Astrocyte (in vitro differentiated cells and primary cell): ENCODE results near the gene RBM38. TPM values are rescaled to one million over a fixed set of nuclear protein-coding genes. Genes with fewer than 3 reads are reported as not detected.

Source experiments
- DNase-seq: peaks from one replicate; pipeline ENCODE4 v3.0.0-alpha.2; 2010; ENCODE audit warnings: low read depth
- FAIRE-seq: peaks from 2 replicates; lab custom pipeline; 2011; peaks lifted over from hg19 to GRCh38; lab: Jason Lieb, UNC
- H2AFZ ChIP-seq: 2 replicates; pipeline ENCODE4 v1.6.0; 2012; ENCODE audit warnings: low read depth, low read length, inconsistent platforms
- H3K27ac ChIP-seq: 2 replicates; pipeline ENCODE4 v1.5.1; 2011; ENCODE audit warnings: low read depth, low read length, inconsistent platforms
- H3K27me3 ChIP-seq: 2 replicates; pipeline ENCODE4 v1.6.0; 2011; ENCODE audit warnings: low read length, inconsistent platforms; ENCODE audit not compliant: insufficient read depth
- H3K36me3 ChIP-seq: 2 replicates; pipeline ENCODE4 v1.5.1; 2011; ENCODE audit warnings: low read length, inconsistent platforms; ENCODE audit not compliant: insufficient read depth
- H3K4me1 ChIP-seq: 2 replicates; pipeline ENCODE4 v1.5.1; 2011; ENCODE audit warnings: low read length, inconsistent platforms; ENCODE audit not compliant: insufficient read depth
- H3K4me2 ChIP-seq: 2 replicates; pipeline ENCODE4 v1.6.0; 2012; ENCODE audit warnings: low read length, inconsistent platforms
- H3K4me3 ChIP-seq: 2 replicates; pipeline ENCODE4 v1.5.1; 2011; ENCODE audit warnings: low read depth, mild to moderate bottlenecking, low read length, inconsistent platforms; ENCODE audit not compliant: insufficient read depth
- H3K79me2 ChIP-seq: 2 replicates; pipeline ENCODE4 v1.6.0; 2012; ENCODE audit warnings: mild to moderate bottlenecking, low read length, inconsistent platforms; ENCODE audit not compliant: insufficient read depth
- H3K9ac ChIP-seq: 2 replicates; pipeline ENCODE4 v1.6.0; 2012; ENCODE audit warnings: mild to moderate bottlenecking, low read length, inconsistent platforms
- H3K9me3 ChIP-seq: 2 replicates; pipeline ENCODE4 v1.5.1; 2012; ENCODE audit warnings: low read depth, mild to moderate bottlenecking, low read length, inconsistent platforms; ENCODE audit not compliant: insufficient read depth
- H4K20me1 ChIP-seq: 2 replicates; pipeline ENCODE4 v1.6.0; 2012; ENCODE audit warnings: low read length, inconsistent platforms; ENCODE audit not compliant: insufficient read depth
- H3K27ac Mint-ChIP-seq: one replicate; pipeline ENCODE4 v1.8.0; 2021; ENCODE audit warnings: mild to moderate bottlenecking, mixed read lengths; ENCODE audit not compliant: unreplicated experiment
- H3K27me3 Mint-ChIP-seq: one replicate; pipeline ENCODE4 v1.8.0; 2021; ENCODE audit warnings: low read depth, mixed read lengths; ENCODE audit not compliant: unreplicated experiment
- H3K36me3 Mint-ChIP-seq: one replicate; pipeline ENCODE4 v1.8.0; 2021; ENCODE audit warnings: low read depth, mixed read lengths; ENCODE audit not compliant: unreplicated experiment
- H3K4me1 Mint-ChIP-seq: one replicate; pipeline ENCODE4 v1.8.0; 2021; ENCODE audit warnings: low read depth, mixed read lengths; ENCODE audit not compliant: unreplicated experiment
- H3K4me3 Mint-ChIP-seq: one replicate; pipeline ENCODE4 v1.8.0; 2021; ENCODE audit warnings: mild to moderate bottlenecking, moderate library complexity, mixed read lengths; ENCODE audit not compliant: unreplicated experiment
- H3K9me3 Mint-ChIP-seq: one replicate; pipeline ENCODE4 v1.8.0; 2021; ENCODE audit warnings: mild to moderate bottlenecking, mixed read lengths; ENCODE audit not compliant: unreplicated experiment
- EZH2 ChIP-seq: IDR thresholded peaks from 2 replicates; pipeline ENCODE4 v1.6.1; 2012; ENCODE audit warnings: mild to moderate bottlenecking, low read length, inconsistent platforms; ENCODE audit not compliant: insufficient read depth
- total RNA-seq: library from RNA; stranded (reverse); gene quantifications from 2 replicates; pipeline ENCODE4 v1.2.1, GENCODE V29; 2021
- TF ChIP-seq, protein P1 (sequence below): IDR thresholded peaks from 2 replicates; pipeline ENCODE4 v1.5.1; 2011; ENCODE audit warnings: low read depth, mild to moderate bottlenecking, inconsistent platforms, low read length, moderate library complexity; ENCODE audit not compliant: insufficient read depth

Gene RBM38
- total RNA-seq, 1 donor from 2014 or later: 43.5 TPM

DNA sequence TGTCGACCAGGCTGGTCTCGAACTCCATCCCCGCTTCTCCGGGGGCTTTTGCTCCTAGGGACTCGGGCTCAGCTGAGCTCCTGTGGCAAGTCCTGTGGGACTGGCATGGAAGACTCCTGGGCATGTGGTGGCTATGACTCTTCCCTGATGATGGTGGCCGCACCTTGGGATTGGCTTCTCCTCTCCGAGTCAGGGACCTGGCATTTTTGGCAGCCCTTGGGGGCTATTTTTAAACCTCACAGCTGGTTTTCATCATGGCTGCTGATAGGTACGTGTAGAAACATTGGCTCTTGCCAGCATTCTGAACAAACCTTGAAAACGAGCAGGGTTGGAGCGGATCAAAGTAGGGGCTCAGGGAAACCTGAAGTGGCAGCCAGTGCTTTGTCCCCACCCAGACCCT is 54.1 kb downstream of the RBM38 start:
- H3K27me3 Mint-ChIP-seq: peaks cover 54% of the 10 kb centered on the region
- Histone ChIP-seq H3K9ac (no peak overlapping the region), H3K4me1 (no peaks in the 10 kb centered on the region), H3K4me3 (no peak overlapping the region), H4K20me1 (no peaks in the 10 kb centered on the region), H3K4me2 (no peak overlapping the region), H3K79me2 (no peaks in the 10 kb centered on the region), H3K27me3 (peaks cover 23% of the 10 kb centered on the region), H3K36me3 (no peaks in the 10 kb centered on the region), H3K9me3 (peaks cover 3% of the 10 kb centered on the region), H2AFZ (no peak overlapping the region), H3K27ac (no peak overlapping the region)
- DNase-seq (peak; percentile 39), FAIRE-seq (no peak)
- peaks cover 2% of the 10 kb centered on the region for H3K36me3 Mint-ChIP-seq
- H3K4me3 Mint-ChIP-seq: no peak overlapping the region
- H3K4me1 Mint-ChIP-seq: peaks cover 2% of the 10 kb centered on the region
- no peak overlapping the region for H3K27ac Mint-ChIP-seq
- peaks cover 8% of the 10 kb centered on the region for H3K9me3 Mint-ChIP-seq
- no peak for TF ChIP-seq EZH2
- TF ChIP-seq, protein P1, sequence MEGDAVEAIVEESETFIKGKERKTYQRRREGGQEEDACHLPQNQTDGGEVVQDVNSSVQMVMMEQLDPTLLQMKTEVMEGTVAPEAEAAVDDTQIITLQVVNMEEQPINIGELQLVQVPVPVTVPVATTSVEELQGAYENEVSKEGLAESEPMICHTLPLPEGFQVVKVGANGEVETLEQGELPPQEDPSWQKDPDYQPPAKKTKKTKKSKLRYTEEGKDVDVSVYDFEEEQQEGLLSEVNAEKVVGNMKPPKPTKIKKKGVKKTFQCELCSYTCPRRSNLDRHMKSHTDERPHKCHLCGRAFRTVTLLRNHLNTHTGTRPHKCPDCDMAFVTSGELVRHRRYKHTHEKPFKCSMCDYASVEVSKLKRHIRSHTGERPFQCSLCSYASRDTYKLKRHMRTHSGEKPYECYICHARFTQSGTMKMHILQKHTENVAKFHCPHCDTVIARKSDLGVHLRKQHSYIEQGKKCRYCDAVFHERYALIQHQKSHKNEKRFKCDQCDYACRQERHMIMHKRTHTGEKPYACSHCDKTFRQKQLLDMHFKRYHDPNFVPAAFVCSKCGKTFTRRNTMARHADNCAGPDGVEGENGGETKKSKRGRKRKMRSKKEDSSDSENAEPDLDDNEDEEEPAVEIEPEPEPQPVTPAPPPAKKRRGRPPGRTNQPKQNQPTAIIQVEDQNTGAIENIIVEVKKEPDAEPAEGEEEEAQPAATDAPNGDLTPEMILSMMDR: no peak

DNA sequence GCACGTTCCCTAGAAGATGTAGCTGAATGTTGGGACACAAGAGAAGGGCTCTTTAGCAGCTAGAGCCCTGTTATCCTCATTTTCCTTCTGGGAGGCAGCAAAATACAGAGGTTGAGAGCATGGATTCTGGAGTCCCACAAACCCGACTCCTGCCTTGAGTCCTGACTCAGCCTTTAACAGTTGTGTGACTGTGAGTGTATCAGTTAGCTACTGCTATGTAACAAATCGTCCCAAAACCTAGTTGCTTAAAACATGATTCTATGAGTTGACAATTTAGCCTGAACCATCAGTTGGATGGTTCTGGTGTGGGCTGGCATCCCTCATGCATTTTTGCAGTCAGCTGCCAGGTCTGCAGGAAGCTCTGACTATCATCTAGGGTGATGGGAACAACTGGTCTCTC is 54.6 kb downstream of the RBM38 start:
- Histone ChIP-seq H3K9ac (no peak overlapping the region), H3K79me2 (no peaks in the 10 kb centered on the region), H3K36me3 (no peaks in the 10 kb centered on the region), H4K20me1 (no peaks in the 10 kb centered on the region), H3K4me1 (no peaks in the 10 kb centered on the region), H3K9me3 (peaks cover 3% of the 10 kb centered on the region), H3K27me3 (peaks cover 25% of the 10 kb centered on the region), H3K27ac (no peak overlapping the region), H3K4me2 (no peak overlapping the region), H2AFZ (no peak overlapping the region), H3K4me3 (no peak overlapping the region)
- H3K4me1 Mint-ChIP-seq: peaks cover 4% of the 10 kb centered on the region
- no peak overlapping the region for H3K4me3 Mint-ChIP-seq
- H3K27me3 Mint-ChIP-seq: peaks cover 58% of the 10 kb centered on the region
- H3K27ac Mint-ChIP-seq: no peak overlapping the region
- FAIRE-seq: no peak
- peaks cover 8% of the 10 kb centered on the region for H3K9me3 Mint-ChIP-seq
- TF ChIP-seq, protein P1: no peak
- no peak for DNase-seq
- H3K36me3 Mint-ChIP-seq: peaks cover 2% of the 10 kb centered on the region

DNA sequence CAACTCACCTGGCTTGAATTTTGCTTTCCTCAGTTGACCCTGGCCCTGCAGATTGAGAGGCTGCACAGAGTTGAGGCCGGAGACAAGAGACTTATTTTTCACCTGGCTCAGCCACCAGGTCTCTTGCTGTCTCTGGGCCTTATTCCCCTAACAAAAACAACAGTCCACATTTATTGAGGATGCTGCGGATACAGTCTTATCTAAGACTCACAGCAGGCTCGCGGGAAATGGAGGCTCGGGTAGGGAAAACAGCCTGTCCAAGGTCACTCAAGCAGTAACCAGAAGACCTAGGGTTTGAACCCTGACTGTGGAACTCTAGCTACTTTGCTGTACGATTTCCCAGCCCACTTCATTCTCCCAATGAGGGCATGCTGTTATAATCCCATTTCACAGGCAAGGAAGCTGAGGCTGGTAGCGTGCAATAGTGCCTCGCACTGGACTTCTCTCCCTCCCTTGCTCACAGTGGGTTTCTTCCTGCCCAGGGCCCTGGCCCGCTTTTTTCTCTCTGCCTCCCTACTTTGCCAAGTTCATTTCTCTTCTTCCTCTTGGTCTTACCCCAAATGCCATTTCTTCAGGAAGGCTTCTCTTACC is 57.7 kb downstream of the RBM38 start:
- no peak for FAIRE-seq
- H3K79me2 ChIP-seq: no peaks in the 10 kb centered on the region
- peaks cover 72% of the 10 kb centered on the region for H3K27me3 Mint-ChIP-seq
- H3K9me3 Mint-ChIP-seq: peaks cover 9% of the 10 kb centered on the region
- H3K4me3 Mint-ChIP-seq: no peak overlapping the region
- no peak overlapping the region for H3K4me3 ChIP-seq
- H3K27me3 ChIP-seq: peaks cover 27% of the 10 kb centered on the region
- H3K9me3 ChIP-seq: peaks cover 3% of the 10 kb centered on the region
- peaks cover 2% of the 10 kb centered on the region for H3K36me3 Mint-ChIP-seq
- H3K36me3 ChIP-seq: no peaks in the 10 kb centered on the region
- H3K27ac Mint-ChIP-seq: no peak overlapping the region
- H3K9ac ChIP-seq: no peak overlapping the region
- peaks cover 3% of the 10 kb centered on the region for H3K4me1 Mint-ChIP-seq
- no peaks in the 10 kb centered on the region for H3K4me1 ChIP-seq
- H3K27ac ChIP-seq: no peak overlapping the region
- no peak overlapping the region for H2AFZ ChIP-seq
- H4K20me1 ChIP-seq: no peaks in the 10 kb centered on the region
- no peak overlapping the region for H3K4me2 ChIP-seq
- DNase-seq: no peak
- TF ChIP-seq EZH2: no peak
- TF ChIP-seq, protein P1: no peak
